Breast epithelium (tissue), 4 donors: ENCODE data around the gene C1orf21. TPM values are rescaled to one million over a fixed set of nuclear protein-coding genes. Genes with fewer than 3 reads are reported as not detected.

Source experiments
- DNase-seq, 2 donors: peaks; one replicate each; pipeline ENCODE4 v3.0.0-alpha.2; 2019; ENCODE audit warnings: low spot score in 2 of 2
- H3K27ac ChIP-seq, 2 donors: fragments of 200-600 bp; sonication (generic) in 1 of 2; one replicate each; pipeline ENCODE4 v1.5.1; 2016 to 2019; ENCODE audit warnings: mild to moderate bottlenecking in 1 of 2
- H3K27me3 ChIP-seq, 2 donors: fragments of 200-600 bp; sonication (generic) in 1 of 2; one replicate each; pipeline versions ENCODE4 v1.5.1 to v1.6.0; 2017 to 2019; ENCODE audit warnings: control low read depth in 1 of 2, mild to moderate bottlenecking in 1 of 2
- H3K36me3 ChIP-seq: fragments of 200-600 bp; one replicate; pipeline ENCODE4 v1.5.1; 2019
- H3K4me1 ChIP-seq, 2 donors: fragments of 200-600 bp; sonication (generic); one replicate each; pipeline ENCODE4 v1.5.1; 2016 to 2019; ENCODE audit warnings: control low read depth in 1 of 2
- H3K4me3 ChIP-seq, 3 donors: fragments of 200-600 bp; sonication (generic); 1 replicate in 2 of 3; 2 replicates in 1 of 3; pipeline ENCODE4 v1.5.1; 2016 to 2019; ENCODE audit warnings: mild to moderate bottlenecking in 3 of 3, moderate library complexity in 2 of 3
- H3K9me3 ChIP-seq, 2 donors: fragments of 200-600 bp; sonication (generic) in 1 of 2; one replicate each; pipeline ENCODE4 v1.5.1; 2016 to 2019; ENCODE audit warnings: control low read depth in 1 of 2
- CTCF ChIP-seq, 3 donors: fragments of 450-650 bp; IDR thresholded peaks; one replicate each; pipeline ENCODE4 v1.5.1; 2016 to 2017; ENCODE audit warnings: antibody characterized with exemption in 3 of 3, mild to moderate bottlenecking in 3 of 3, moderate library complexity in 3 of 3
- POLR2A ChIP-seq: fragments of 450-650 bp; IDR thresholded peaks from one replicate; pipeline ENCODE4 v1.6.1; 2016; ENCODE audit warnings: antibody characterized with exemption, mild to moderate bottlenecking, moderate library complexity
- POLR2AphosphoS5 ChIP-seq, 3 donors: sonication (generic); formaldehyde crosslinking; IDR thresholded peaks; one replicate each; pipeline ENCODE4 v1.6.1; 2017; ENCODE audit warnings: antibody characterized with exemption in 3 of 3
- intact Hi-C: fragments of 100-400 bp; cut with DNase I; formaldehyde crosslinking; loops from one replicate; pipeline ENCODE4 v1.15.1; 2023; ENCODE audit warnings: low total_unique reads
- total RNA-seq, 3 donors: library from RNA; depleted of rRNA; stranded (reverse); fragments of >200 nt; gene quantifications; one replicate each; pipeline ENCODE4 v1.1.0, GENCODE V29; 2016

C1orf21 gene
- total RNA-seq, 3 donors from 2014 or later = 31.5 to 75.7 (median 54.7) TPM

DNA sequence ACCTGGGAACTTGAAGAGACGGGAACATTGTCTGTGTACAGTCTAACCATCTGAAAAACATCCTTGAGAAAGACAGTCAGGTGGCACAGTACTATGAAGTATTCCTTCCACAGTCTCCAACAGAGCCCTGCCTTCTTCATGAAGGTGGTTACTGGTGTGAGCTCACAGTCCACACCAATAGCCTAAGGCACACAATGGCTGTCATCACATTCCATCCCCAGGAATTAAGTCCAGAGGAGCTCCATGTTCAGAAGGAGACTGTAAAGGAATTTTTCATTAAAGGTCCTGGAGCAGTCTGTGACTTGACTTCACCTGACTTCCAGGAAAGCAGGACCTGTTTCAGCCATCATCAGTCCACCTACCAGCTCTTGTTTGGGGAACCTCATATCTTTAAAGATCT lies 180.2 kb downstream of the C1orf21 start:
- intact Hi-C loops = no loop called here
- Histone ChIP-seq H3K27ac (peak overlapping the region in 1 of 2 donors; percentile 4), H3K4me3 (no peak overlapping the region), H3K9me3 (no peaks in the 10 kb centered on the region), H3K36me3 (no peaks in the 10 kb centered on the region), H3K27me3 (no peaks in the 10 kb centered on the region), H3K4me1 (no peaks in the 10 kb centered on the region)
- TF ChIP-seq POLR2A (no peak), CTCF (IDR thresholded peaks at IDR 0.05) (no peak)
- no peak for DNase-seq

DNA sequence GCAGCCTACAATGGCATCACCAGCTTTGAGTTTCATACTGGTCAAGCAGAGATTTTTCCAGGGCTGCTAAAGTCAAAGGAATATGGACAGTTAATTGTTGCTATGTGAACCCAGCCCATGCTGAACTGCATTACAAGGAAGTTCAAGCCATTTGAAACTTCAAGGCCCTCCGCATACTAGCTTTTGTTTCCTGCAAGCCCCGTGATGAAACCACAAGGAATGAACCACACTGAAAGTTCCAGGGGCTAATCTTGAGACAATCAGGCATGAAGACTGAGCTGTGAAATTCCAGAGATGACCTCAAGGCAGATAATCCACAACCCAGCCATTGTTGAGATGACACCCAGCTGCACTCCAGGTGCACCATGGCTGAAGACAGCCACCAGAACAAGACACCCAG lies 180.8 kb downstream of the C1orf21 start:
- no peak for DNase-seq
- H3K9me3 ChIP-seq = no peaks in the 10 kb centered on the region
- H3K4me1 ChIP-seq = no peaks in the 10 kb centered on the region
- H3K27ac ChIP-seq = no peak overlapping the region
- no peak overlapping the region for H3K4me3 ChIP-seq
- TF ChIP-seq CTCF (IDR thresholded peaks at IDR 0.05) (no peak), POLR2AphosphoS5 (IDR thresholded peaks at IDR 0.05) (no peak), POLR2A (no peak)
- intact Hi-C loops = no loop called here
- no peaks in the 10 kb centered on the region for H3K36me3 ChIP-seq
- H3K27me3 ChIP-seq = no peaks in the 10 kb centered on the region

DNA sequence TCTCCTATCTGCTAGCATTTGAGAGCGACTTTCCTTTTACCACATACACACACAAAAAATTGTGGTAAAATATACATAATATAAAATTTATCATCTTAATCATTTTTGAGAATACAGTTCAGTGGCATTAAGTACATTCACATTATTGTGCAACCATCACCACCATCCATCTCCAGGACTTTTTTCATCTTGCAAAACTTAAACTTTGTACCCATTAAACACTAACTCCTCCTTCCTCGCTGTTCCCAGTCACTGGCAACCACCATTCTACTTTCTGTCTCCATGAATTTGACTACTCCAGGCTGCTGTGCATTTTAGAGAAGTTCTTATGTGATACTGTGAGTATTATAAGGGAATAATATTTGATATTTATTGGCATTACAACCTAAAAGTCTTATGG lies 181.3 kb downstream of the C1orf21 start:
- DNase-seq = no peak
- intact Hi-C loops = no loop called here
- Histone ChIP-seq H3K4me1 (no peaks in the 10 kb centered on the region), H3K9me3 (no peaks in the 10 kb centered on the region), H3K27ac (no peak overlapping the region), H3K4me3 (no peak overlapping the region), H3K27me3 (no peaks in the 10 kb centered on the region), H3K36me3 (no peaks in the 10 kb centered on the region)
- TF ChIP-seq POLR2A (no peak), CTCF (IDR thresholded peaks at IDR 0.05) (no peak), POLR2AphosphoS5 (IDR thresholded peaks at IDR 0.05) (no peak)

DNA sequence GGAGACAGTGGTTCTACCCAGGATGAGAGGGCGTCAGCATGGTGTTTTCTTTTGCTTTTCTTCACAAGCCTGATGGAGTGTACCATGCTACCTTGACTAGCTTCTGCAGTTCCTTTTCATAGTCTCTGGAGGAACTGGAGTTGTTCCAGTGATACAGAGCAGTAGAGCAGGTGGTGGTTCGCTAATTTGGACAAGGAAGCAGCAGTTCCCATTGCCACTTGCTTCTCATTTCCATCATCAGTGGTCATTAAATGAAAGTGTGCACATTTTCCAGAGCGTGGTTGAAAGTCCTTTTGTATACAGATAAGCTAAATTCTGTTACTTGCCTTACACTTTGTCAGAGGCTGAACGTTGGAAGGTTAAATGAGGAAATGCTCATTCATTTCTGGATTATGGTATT lies 182.3 kb downstream of the C1orf21 start:
- no peaks in the 10 kb centered on the region for H3K36me3 ChIP-seq
- intact Hi-C loops = no loop called here
- no peaks in the 10 kb centered on the region for H3K27me3 ChIP-seq
- H3K4me3 ChIP-seq = no peak overlapping the region
- no peak for DNase-seq
- no peaks in the 10 kb centered on the region for H3K4me1 ChIP-seq
- no peak for TF ChIP-seq POLR2AphosphoS5 (IDR thresholded peaks at IDR 0.05)
- TF ChIP-seq CTCF (IDR thresholded peaks at IDR 0.05) = no peak
- TF ChIP-seq POLR2A = no peak
- no peaks in the 10 kb centered on the region for H3K9me3 ChIP-seq
- H3K27ac ChIP-seq = no peak overlapping the region

DNA sequence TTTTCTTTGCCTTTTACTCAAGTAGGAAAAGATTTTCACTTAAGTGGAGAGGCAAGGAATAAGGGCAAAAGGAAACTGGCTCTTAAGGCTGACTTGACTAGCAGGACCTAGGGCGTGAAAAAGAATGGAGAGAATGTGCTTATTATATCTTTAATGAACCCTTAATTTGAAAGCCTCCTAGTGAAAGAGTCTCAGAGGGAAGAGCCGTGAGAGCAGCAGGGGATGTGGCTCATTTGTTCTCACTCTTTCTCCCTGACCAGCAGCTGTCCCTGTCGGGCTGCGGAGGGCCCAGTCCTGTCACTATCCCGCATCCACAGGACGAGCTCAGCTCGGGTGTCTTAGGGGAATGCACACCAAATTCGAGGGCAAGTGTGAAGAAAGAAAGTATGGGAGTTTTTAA lies 187.8 kb downstream of the C1orf21 start:
- no peak overlapping the region for H3K27ac ChIP-seq
- H3K36me3 ChIP-seq = no peaks in the 10 kb centered on the region
- no peaks in the 10 kb centered on the region for H3K4me1 ChIP-seq
- TF ChIP-seq CTCF (IDR thresholded peaks at IDR 0.05) (no peak), POLR2A (no peak), POLR2AphosphoS5 (IDR thresholded peaks at IDR 0.05) (no peak)
- DNase-seq = no peak
- intact Hi-C loops = no loop called here
- no peaks in the 10 kb centered on the region for H3K27me3 ChIP-seq
- no peaks in the 10 kb centered on the region for H3K9me3 ChIP-seq
- H3K4me3 ChIP-seq = no peak overlapping the region
